ENCODE measurements around the gene TENM3.

DNA sequence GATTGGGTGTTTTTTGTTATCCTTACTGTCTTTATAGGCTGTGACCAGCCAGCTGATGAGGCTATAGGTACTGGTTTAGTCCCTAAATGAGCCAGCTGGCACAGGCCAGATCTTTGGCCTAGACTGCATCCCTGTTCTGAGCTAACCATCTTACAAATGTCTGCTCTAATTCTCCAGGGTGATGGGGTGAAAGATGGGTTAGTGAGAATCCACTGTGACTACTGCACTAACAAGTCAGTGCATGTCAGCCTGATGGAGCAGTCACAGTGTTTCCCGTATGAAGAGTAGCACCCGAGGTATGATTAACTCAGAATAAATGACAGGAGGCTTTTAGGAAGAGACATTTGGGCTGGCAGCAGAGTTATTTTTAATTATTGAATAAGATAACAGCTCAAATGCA, 493.0 kb downstream of the TENM3 start:
- TF ChIP-seq, protein P1, sequence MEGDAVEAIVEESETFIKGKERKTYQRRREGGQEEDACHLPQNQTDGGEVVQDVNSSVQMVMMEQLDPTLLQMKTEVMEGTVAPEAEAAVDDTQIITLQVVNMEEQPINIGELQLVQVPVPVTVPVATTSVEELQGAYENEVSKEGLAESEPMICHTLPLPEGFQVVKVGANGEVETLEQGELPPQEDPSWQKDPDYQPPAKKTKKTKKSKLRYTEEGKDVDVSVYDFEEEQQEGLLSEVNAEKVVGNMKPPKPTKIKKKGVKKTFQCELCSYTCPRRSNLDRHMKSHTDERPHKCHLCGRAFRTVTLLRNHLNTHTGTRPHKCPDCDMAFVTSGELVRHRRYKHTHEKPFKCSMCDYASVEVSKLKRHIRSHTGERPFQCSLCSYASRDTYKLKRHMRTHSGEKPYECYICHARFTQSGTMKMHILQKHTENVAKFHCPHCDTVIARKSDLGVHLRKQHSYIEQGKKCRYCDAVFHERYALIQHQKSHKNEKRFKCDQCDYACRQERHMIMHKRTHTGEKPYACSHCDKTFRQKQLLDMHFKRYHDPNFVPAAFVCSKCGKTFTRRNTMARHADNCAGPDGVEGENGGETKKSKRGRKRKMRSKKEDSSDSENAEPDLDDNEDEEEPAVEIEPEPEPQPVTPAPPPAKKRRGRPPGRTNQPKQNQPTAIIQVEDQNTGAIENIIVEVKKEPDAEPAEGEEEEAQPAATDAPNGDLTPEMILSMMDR (IDR thresholded peaks at IDR 0.05; ENCODE audit: insufficient read depth, low read length, poor library complexity, severe bottlenecking) = no peak
- no peak for TF ChIP-seq EZH2phosphoT487 (conservative IDR thresholded peaks at IDR 0.05; ENCODE audit: low read length)
